ENCODE measurements around the gene CLRN3. TPM values are rescaled to one million over a fixed set of nuclear protein-coding genes. Genes with fewer than 3 reads are reported as not detected.

CLRN3 gene
- total RNA-seq, 2 experiments from 2014 or later = not detected

- no peak overlapping the region for H3K27ac Mint-ChIP-seq
- H3K9me3 Mint-ChIP-seq = no peaks in the 10 kb centered on the region
- ChIA-PET CTCF (interaction anchor here (1.0 kb wide), 1 partner anchor 121 kb away, joined by 3 read pairs; no protein-coding TSS in a partner anchor), POLR2A (no interaction called here)
- no peak for ATAC-seq
- H3K4me3 Mint-ChIP-seq = no peak overlapping the region
- peaks cover 3% of the 10 kb centered on the region for H3K4me1 Mint-ChIP-seq (ENCODE audit: low read depth)
- no peak for TF ChIP-seq CTCF (IDR thresholded peaks at IDR 0.05)
- intact Hi-C loops (cut with micrococcal nuclease) = no loop called here
- H3K27me3 Mint-ChIP-seq = peaks cover 7% of the 10 kb centered on the region
- no peak for DNase-seq
- no peaks in the 10 kb centered on the region for H3K36me3 Mint-ChIP-seq (ENCODE audit: low read depth)
Observed at GRCh38 chr10:127890832-127891334, 1.9 kb downstream of the CLRN3 start.

GRCh38 chr10:127890216-127890615 lies 2.5 kb downstream of the CLRN3 start:
- peaks cover 2% of the 10 kb centered on the region for H3K4me1 Mint-ChIP-seq (ENCODE audit: low read depth)
- ChIA-PET CTCF (interaction anchor here (1.0 to 1.4 kb wide), 2 partner anchors 36 to 121 kb away, joined by 3 read pairs; no protein-coding TSS in a partner anchor), POLR2A (no interaction called here)
- H3K36me3 Mint-ChIP-seq (ENCODE audit: low read depth) = no peaks in the 10 kb centered on the region
- intact Hi-C loops (cut with micrococcal nuclease) = no loop called here
- peaks cover 7% of the 10 kb centered on the region for H3K27me3 Mint-ChIP-seq
- H3K9me3 Mint-ChIP-seq = no peaks in the 10 kb centered on the region
- H3K4me3 Mint-ChIP-seq = no peak overlapping the region
- no peak overlapping the region for H3K27ac Mint-ChIP-seq
- ATAC-seq (no peak), DNase-seq (no peak)
- no peak for TF ChIP-seq CTCF (IDR thresholded peaks at IDR 0.05)

- intact Hi-C loops (cut with micrococcal nuclease) = no loop called here
- TF ChIP-seq CTCF (IDR thresholded peaks at IDR 0.05) = no peak
- peaks cover 7% of the 10 kb centered on the region for H3K27me3 Mint-ChIP-seq
- H3K9me3 Mint-ChIP-seq = no peaks in the 10 kb centered on the region
- ATAC-seq (no peak), DNase-seq (no peak)
- H3K4me3 Mint-ChIP-seq = no peak overlapping the region
- H3K4me1 Mint-ChIP-seq (ENCODE audit: low read depth) = no peaks in the 10 kb centered on the region
- ChIA-PET POLR2A (no interaction called here), CTCF (interaction anchor here (1.0 to 1.4 kb wide), 2 partner anchors 35 to 122 kb away, joined by 3 read pairs; no protein-coding TSS in a partner anchor)
- H3K27ac Mint-ChIP-seq = no peak overlapping the region
- H3K36me3 Mint-ChIP-seq (ENCODE audit: low read depth) = no peaks in the 10 kb centered on the region
Observed at GRCh38 chr10:127889605-127890195, 3.0 kb downstream of the CLRN3 start.

GRCh38 chr10:127888521-127889312 lies 4.0 kb downstream of the CLRN3 start:
- POLR2A ChIA-PET = no interaction called here
- Mint-ChIP-seq H3K9me3 (no peaks in the 10 kb centered on the region), H3K27ac (no peak overlapping the region), H3K27me3 (peaks cover 3% of the 10 kb centered on the region), H3K4me1 (ENCODE audit: low read depth) (no peaks in the 10 kb centered on the region), H3K4me3 (no peak overlapping the region), H3K36me3 (ENCODE audit: low read depth) (no peaks in the 10 kb centered on the region)
- intact Hi-C loops (cut with micrococcal nuclease) = no loop called here
- ATAC-seq (no peak), DNase-seq (no peak)
- CTCF ChIA-PET = interaction anchor here (1.4 to 1.5 kb wide), 2 partner anchors 34 to 123 kb away, joined by 3 read pairs; no protein-coding TSS in a partner anchor
- no peak for TF ChIP-seq CTCF (IDR thresholded peaks at IDR 0.05)

Measured in activated CD8-positive, alpha-beta T cell treated with anti-CD3 and anti-CD28 coated beads for 36 hours (primary cell).